ENCODE measurements around the gene OR1K1.
A peak's percentile ranks its signal among the peaks of the same experiment; 100 is the strongest.
"Not testable (repeated sequence)": the region's sequence is repeated elsewhere in the genome, so short reads cannot be mapped to it uniquely, and the experiment has no call there.

The OR1K1 gene

DNA sequence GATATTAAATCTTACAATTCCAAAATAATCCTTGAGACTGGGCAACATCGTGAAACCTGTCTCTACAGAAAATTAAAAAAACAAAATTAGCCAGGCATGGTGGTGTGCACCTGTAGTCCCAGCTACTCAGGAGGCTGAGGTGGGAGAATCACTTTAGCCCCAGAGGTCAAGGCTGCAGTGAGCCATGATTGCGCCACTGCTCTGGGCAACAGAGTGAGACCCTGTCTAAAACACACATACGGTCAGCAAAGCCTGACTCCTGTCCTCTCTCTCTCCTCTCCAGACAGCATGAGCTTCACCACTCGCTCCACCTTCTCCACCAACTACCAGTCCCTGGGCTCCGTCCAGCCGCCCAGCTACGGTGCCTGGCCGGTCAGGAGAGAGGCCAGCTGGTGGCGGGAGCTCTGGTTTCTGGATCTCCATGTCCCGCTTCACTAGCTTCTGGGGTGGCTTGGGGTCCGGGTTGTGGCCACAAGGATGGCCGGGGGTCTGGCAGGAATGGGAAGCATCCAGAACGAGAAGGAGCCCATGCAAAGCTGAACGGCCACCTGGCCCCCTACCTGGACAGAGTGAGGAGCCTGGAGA lies 37.4 kb downstream of the OR1K1 start:
- DNase-seq (ENCODE audit: low read depth): no peak
- no peak for TF ChIP-seq POLR2A (IDR thresholded peaks at IDR 0.05; ENCODE audit: extremely low read depth, insufficient read length)
- TF ChIP-seq, protein P1, sequence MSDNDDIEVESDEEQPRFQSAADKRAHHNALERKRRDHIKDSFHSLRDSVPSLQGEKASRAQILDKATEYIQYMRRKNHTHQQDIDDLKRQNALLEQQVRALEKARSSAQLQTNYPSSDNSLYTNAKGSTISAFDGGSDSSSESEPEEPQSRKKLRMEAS (IDR thresholded peaks at IDR 0.05; ENCODE audit: low read depth, low read length): no peak
- no peak for TF ChIP-seq MYC (IDR thresholded peaks at IDR 0.05; ENCODE audit: low read depth, low read length)
- TF ChIP-seq, protein P2, sequence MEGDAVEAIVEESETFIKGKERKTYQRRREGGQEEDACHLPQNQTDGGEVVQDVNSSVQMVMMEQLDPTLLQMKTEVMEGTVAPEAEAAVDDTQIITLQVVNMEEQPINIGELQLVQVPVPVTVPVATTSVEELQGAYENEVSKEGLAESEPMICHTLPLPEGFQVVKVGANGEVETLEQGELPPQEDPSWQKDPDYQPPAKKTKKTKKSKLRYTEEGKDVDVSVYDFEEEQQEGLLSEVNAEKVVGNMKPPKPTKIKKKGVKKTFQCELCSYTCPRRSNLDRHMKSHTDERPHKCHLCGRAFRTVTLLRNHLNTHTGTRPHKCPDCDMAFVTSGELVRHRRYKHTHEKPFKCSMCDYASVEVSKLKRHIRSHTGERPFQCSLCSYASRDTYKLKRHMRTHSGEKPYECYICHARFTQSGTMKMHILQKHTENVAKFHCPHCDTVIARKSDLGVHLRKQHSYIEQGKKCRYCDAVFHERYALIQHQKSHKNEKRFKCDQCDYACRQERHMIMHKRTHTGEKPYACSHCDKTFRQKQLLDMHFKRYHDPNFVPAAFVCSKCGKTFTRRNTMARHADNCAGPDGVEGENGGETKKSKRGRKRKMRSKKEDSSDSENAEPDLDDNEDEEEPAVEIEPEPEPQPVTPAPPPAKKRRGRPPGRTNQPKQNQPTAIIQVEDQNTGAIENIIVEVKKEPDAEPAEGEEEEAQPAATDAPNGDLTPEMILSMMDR (IDR thresholded peaks at IDR 0.05; ENCODE audit: low read depth, low read length): no peak
- H3K4me3 ChIP-seq (ENCODE audit: low read depth, low read length): no peak overlapping the region

GRCh38 chr9:122838441-122838840 lies 38.5 kb downstream of the OR1K1 start:
- not testable (repeated sequence) for H3K4me3 ChIP-seq (ENCODE audit: low read depth, low read length); DNase-seq (ENCODE audit: low read depth)

- no peak overlapping the region for H3K4me3 ChIP-seq (ENCODE audit: low read depth, low read length)
- TF ChIP-seq POLR2A (IDR thresholded peaks at IDR 0.05; ENCODE audit: extremely low read depth, insufficient read length) (no peak), MYC (IDR thresholded peaks at IDR 0.05; ENCODE audit: low read depth, low read length) (no peak)
- TF ChIP-seq, protein P1 (IDR thresholded peaks at IDR 0.05; ENCODE audit: low read depth, low read length): no peak
- TF ChIP-seq, protein P2 (IDR thresholded peaks at IDR 0.05; ENCODE audit: low read depth, low read length): no peak
- no peak for DNase-seq (ENCODE audit: low read depth)
Observed at GRCh38 chr9:122841501-122841900, 41.6 kb downstream of the OR1K1 start.

DNA sequence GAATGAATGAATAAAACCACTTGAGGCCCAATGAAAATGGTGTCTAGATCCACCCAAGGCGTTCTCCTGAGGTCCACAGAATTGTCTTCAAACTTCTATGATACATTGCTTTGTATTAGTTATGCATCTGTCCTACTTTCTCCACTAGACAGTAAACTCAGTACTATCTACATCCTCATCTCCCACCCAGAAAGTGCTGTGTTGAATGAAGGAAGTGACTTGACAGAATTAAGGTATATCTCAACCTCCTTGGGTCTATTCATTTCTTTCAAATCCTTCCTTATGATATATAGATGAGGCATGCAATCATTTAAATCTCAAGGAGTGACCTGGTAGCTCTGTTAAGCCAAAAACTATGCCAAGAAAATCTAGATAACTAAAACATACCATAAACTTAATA lies 44.2 kb downstream of the OR1K1 start:
- TF ChIP-seq, protein P2 (IDR thresholded peaks at IDR 0.05; ENCODE audit: low read depth, low read length): no peak
- TF ChIP-seq POLR2A (IDR thresholded peaks at IDR 0.05; ENCODE audit: extremely low read depth, insufficient read length) (no peak), MYC (IDR thresholded peaks at IDR 0.05; ENCODE audit: low read depth, low read length) (no peak)
- TF ChIP-seq, protein P1 (IDR thresholded peaks at IDR 0.05; ENCODE audit: low read depth, low read length): no peak
- DNase-seq (ENCODE audit: low read depth): no peak
- no peak overlapping the region for H3K4me3 ChIP-seq (ENCODE audit: low read depth, low read length)

DNA sequence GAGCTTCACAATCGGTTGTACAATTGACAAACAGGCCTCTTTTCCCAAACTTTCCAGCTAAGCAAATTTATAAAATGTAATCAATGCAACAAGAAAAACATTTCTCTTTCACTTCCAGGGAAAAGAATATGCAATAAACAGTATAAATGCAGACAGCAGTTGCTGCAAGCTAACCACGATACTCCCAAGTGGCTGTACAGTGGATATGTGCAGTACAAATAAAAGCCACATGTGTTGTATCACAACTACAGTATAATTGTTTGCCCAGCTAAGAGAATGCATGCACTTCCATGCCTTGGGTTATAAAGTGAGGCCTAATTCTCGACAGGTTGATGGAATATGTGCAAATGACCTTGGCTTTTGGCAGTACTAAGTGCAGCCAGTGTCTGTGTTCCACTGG lies 45.2 kb downstream of the OR1K1 start:
- H3K4me3 ChIP-seq (ENCODE audit: low read depth, low read length): no peak overlapping the region
- TF ChIP-seq, protein P2 (IDR thresholded peaks at IDR 0.05; ENCODE audit: low read depth, low read length): no peak
- TF ChIP-seq MYC (IDR thresholded peaks at IDR 0.05; ENCODE audit: low read depth, low read length) (no peak), POLR2A (IDR thresholded peaks at IDR 0.05; ENCODE audit: extremely low read depth, insufficient read length) (no peak)
- TF ChIP-seq, protein P1 (IDR thresholded peaks at IDR 0.05; ENCODE audit: low read depth, low read length): no peak
- peak; percentile 18 for DNase-seq (ENCODE audit: low read depth)

DNA sequence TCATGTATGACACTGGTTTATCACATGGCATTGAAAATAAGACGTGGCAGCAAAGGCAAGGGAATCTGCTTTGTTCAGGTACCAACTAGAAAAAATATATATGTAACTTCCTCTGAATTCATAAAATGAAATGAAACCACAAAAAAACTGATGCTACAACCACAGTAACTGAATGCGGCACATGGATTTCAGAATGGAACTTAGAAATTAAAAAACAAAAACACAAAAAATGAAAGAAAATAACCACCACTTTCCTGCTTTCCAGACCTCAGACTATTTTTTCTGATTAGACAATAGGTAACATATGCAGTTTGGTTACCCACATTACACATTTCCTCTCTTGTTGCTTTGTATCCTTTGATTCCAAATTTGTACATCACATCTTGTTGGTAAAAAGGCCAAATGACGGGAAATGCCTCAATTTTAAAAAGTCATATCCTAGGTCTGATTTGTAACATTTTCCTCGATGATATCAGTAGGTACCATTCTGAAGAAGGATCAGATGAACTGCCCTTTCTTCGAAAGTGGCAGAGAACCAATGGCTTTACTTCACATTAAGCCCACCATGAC lies 46.5 kb downstream of the OR1K1 start:
- TF ChIP-seq, protein P1 (IDR thresholded peaks at IDR 0.05; ENCODE audit: low read depth, low read length): no peak
- TF ChIP-seq POLR2A (IDR thresholded peaks at IDR 0.05; ENCODE audit: extremely low read depth, insufficient read length) (no peak), MYC (IDR thresholded peaks at IDR 0.05; ENCODE audit: low read depth, low read length) (no peak)
- TF ChIP-seq, protein P2 (IDR thresholded peaks at IDR 0.05; ENCODE audit: low read depth, low read length): no peak
- DNase-seq (ENCODE audit: low read depth): no peak

More for the DNA sequence above, 46.5 kb downstream of the OR1K1 start:
- no peak overlapping the region for H3K4me3 ChIP-seq (ENCODE audit: low read depth, low read length)

All from NB4 (cell line).